GM18870 (cell line): Measurements from ENCODE around the gene CACNA1S.

Experiments
- ATAC-seq: cut with Tn5 transposase; IDR thresholded peaks from one replicate; pipeline ENCODE4 v1.9.1; 2021; ENCODE audit warnings: moderate library complexity; ENCODE audit not compliant: unreplicated experiment

CACNA1S gene

GRCh38 chr1:201016943-201017827 is 95.0 kb downstream of the CACNA1S start:
- ATAC-seq: no peak

GRCh38 chr1:201016211-201016651 is 96.0 kb downstream of the CACNA1S start:
- ATAC-seq: no peak

- ATAC-seq: no peak
Observed at GRCh38 chr1:201015551-201016091, 96.6 kb downstream of the CACNA1S start.

- no peak for ATAC-seq
Observed at GRCh38 chr1:201014816-201015200, 97.4 kb downstream of the CACNA1S start.

- no peak for ATAC-seq
Observed at GRCh38 chr1:201013991-201014815, 98.0 kb downstream of the CACNA1S start.

GRCh38 chr1:201013031-201013485 is 99.2 kb downstream of the CACNA1S start:
- ATAC-seq: no peak

GRCh38 chr1:201011616-201012015 is 100.6 kb downstream of the CACNA1S start:
- ATAC-seq: no peak

GRCh38 chr1:201009962-201010645 is 102.1 kb downstream of the CACNA1S start:
- ATAC-seq: no peak

GRCh38 chr1:201008666-201009360 is 103.4 kb downstream of the CACNA1S start:
- ATAC-seq: no peak

- no peak for ATAC-seq
Observed at GRCh38 chr1:201007481-201007880, 104.7 kb downstream of the CACNA1S start.

- ATAC-seq: no peak
Observed at GRCh38 chr1:201006450-201006849, 105.8 kb downstream of the CACNA1S start.

GRCh38 chr1:201004732-201005131 is 107.5 kb downstream of the CACNA1S start:
- no peak for ATAC-seq

- ATAC-seq: no peak
Observed at GRCh38 chr1:201004154-201004553, 108.1 kb downstream of the CACNA1S start.

- ATAC-seq: no peak
Observed at GRCh38 chr1:201002510-201002909, 109.7 kb downstream of the CACNA1S start.

- ATAC-seq: no peak
Observed at GRCh38 chr1:201001962-201002361, 110.3 kb downstream of the CACNA1S start.

GRCh38 chr1:201000391-201000790 is 111.8 kb downstream of the CACNA1S start:
- no peak for ATAC-seq

GRCh38 chr1:200999667-201000066 is 112.6 kb downstream of the CACNA1S start:
- ATAC-seq: no peak

- ATAC-seq: no peak
Observed at GRCh38 chr1:200998323-200998722, 113.9 kb downstream of the CACNA1S start.

- ATAC-seq: no peak
Observed at GRCh38 chr1:200992382-200993048, 119.7 kb downstream of the CACNA1S start.
